K562 (cell line): Measurements from ENCODE around the gene NDUFAF4. TPM values are rescaled to one million over a fixed set of nuclear protein-coding genes. Genes with fewer than 3 reads are reported as not detected.

ENCODE experiments used
- ATAC-seq: fragments of 200-7000 bp; cut with Tn5 transposase; 3 replicates; pipeline ENCODE4 v1.9.1; 2020; ENCODE audit warnings: moderate library complexity
- BruUV-seq: library from RNA; stranded (reverse); fragments of 400-500 nt; replicated peaks from 2 replicates; lab custom pipeline; 2021; lab: Mats Ljungman, UMichigan
- CTCF ChIA-PET: fragments of 300-600 bp; formaldehyde crosslinking; extraction: SDS; loops from one replicate; lab custom pipeline; 2021; ENCODE audit warnings: low intra/inter-chr PET ratio; lab: Yijun Ruan, JAX
- POLR2A ChIA-PET: fragments of 300-600, 350-650 bp; sonication (Branson Sonifier 250); formaldehyde crosslinking; extraction: SDS; loops from one replicate; lab custom pipeline; 2021; ENCODE audit warnings: antibody characterized with exemption, inconsistent platforms; lab: Yijun Ruan, JAX
- DNase-seq, 4 experiments: peaks; one replicate each; pipeline versions ENCODE4 v3.0.0 to v3.0.0-alpha.2; 2011 to 2018; ENCODE audit warnings: low spot score in 3 of 4, mixed read lengths in 3 of 4; ENCODE audit errors: extremely low read depth in 1 of 4
- FAIRE-seq: peaks from 2 replicates; lab custom pipeline; 2011; peaks lifted over from hg19 to GRCh38; lab: Jason Lieb, UNC
- H2AFZ ChIP-seq: 2 replicates; pipeline ENCODE4 v1.6.0; 2011; ENCODE audit warnings: low read depth, low read length, control low read depth, inconsistent platforms
- H3K27ac ChIP-seq: fragments of 200-600 bp; 3 replicates; pipeline ENCODE4 v1.8.0; 2011; ENCODE audit warnings: low read depth, mild to moderate bottlenecking, control low read depth, inconsistent platforms, low read length, moderate library complexity, mixed read lengths; ENCODE audit errors: extremely low read depth
- H3K27me3 ChIP-seq, 2 experiments: fragments of 300-600 bp in 1 of 2; 2 replicates in 1 of 2; 3 replicates in 1 of 2; pipeline versions ENCODE4 v1.6.0 to v1.8.0; 2011; ENCODE audit warnings: inconsistent platforms in 2 of 2, low read length in 2 of 2, mild to moderate bottlenecking in 1 of 2, mixed read lengths in 1 of 2, moderate library complexity in 1 of 2; ENCODE audit not compliant: control insufficient read depth in 2 of 2, insufficient read depth in 2 of 2
- H3K36me3 ChIP-seq: fragments of 300-600 bp; 3 replicates; pipeline ENCODE4 v1.8.0; 2011; ENCODE audit warnings: mild to moderate bottlenecking, low read length, inconsistent platforms; ENCODE audit not compliant: control insufficient read depth, insufficient read depth
- H3K4me1 ChIP-seq, 2 experiments: fragments of 200-600 bp in 1 of 2; replicated peaks in 1 of 2; 2 replicates in 1 of 2; 3 replicates in 1 of 2; pipeline versions ENCODE4 v1.5.1 to v1.8.0; 2011; ENCODE audit warnings: inconsistent platforms in 2 of 2, low read length in 2 of 2, mild to moderate bottlenecking in 1 of 2, mixed read lengths in 1 of 2, moderate library complexity in 1 of 2; ENCODE audit not compliant: control insufficient read depth in 2 of 2, insufficient read depth in 2 of 2
- H3K4me2 ChIP-seq: 2 replicates; pipeline ENCODE4 v1.6.1; 2011; ENCODE audit warnings: low read length, control low read depth, inconsistent platforms, mixed read lengths; ENCODE audit not compliant: insufficient read depth
- H3K4me3 ChIP-seq: fragments of 200-600 bp; sonication (generic), shearing (Covaris generic); 2 replicates; pipeline ENCODE4 v1.5.1; 2016; ENCODE audit warnings: control low read depth, inconsistent platforms
- H3K79me2 ChIP-seq: fragments of 200-600 bp; 3 replicates; pipeline ENCODE4 v1.8.0; 2011; ENCODE audit warnings: low read length, inconsistent platforms; ENCODE audit not compliant: control insufficient read depth, insufficient read depth
- H3K9ac ChIP-seq, 2 experiments: 2 replicates each; pipeline versions ENCODE4 v1.6.0 to v1.6.1; 2011; ENCODE audit warnings: low read depth in 2 of 2, low read length in 2 of 2, control low read depth in 1 of 2, inconsistent platforms in 1 of 2, mild to moderate bottlenecking in 1 of 2, mixed read lengths in 1 of 2; ENCODE audit not compliant: insufficient read depth in 1 of 2
- H3K9me1 ChIP-seq: one replicate; pipeline ENCODE4 v1.6.0; 2011; ENCODE audit warnings: inconsistent platforms, mild to moderate bottlenecking, low read length, moderate library complexity; ENCODE audit not compliant: control insufficient read depth, insufficient read depth
- H3K9me3 ChIP-seq: replicated peaks from 2 replicates; pipeline ENCODE4 v1.5.1; 2011; ENCODE audit warnings: low read depth, low read length, inconsistent platforms; ENCODE audit not compliant: control insufficient read depth, insufficient read depth
- H4K20me1 ChIP-seq: replicated peaks from 2 replicates; pipeline ENCODE4 v1.6.1; 2011; ENCODE audit warnings: low read length, inconsistent platforms, mixed read lengths; ENCODE audit not compliant: control insufficient read depth, insufficient read depth
- JUNB ChIP-seq: fragments of 450-650 bp; formaldehyde crosslinking; conservative IDR thresholded peaks from 2 replicates; pipeline ENCODE4 v1.4.0; 2020; ENCODE audit warnings: mild to moderate bottlenecking
- NR2C2 ChIP-seq, 2 experiments: fragments of 200-800 bp in 1 of 2; sonication (Bioruptor generic) in 1 of 2; sonication (generic) in 1 of 2; formaldehyde crosslinking in 1 of 2; IDR thresholded peaks; 2 replicates each; pipeline versions ENCODE4 v1.6.1 to v1.8.0; 2016 to 2022; ENCODE audit warnings: mild to moderate bottlenecking in 1 of 2, missing compliant biosample characterization in 1 of 2, missing genetic modification characterization in 1 of 2, missing genetic modification reagents in 1 of 2
- SMARCE1 ChIP-seq: fragments of 450-650 bp; IDR thresholded peaks from 2 replicates; pipeline ENCODE4 v1.7.1; 2016; ENCODE audit warnings: mild to moderate bottlenecking
- U2AF1 ChIP-seq: fragments of 200-400 bp; formaldehyde crosslinking; optimal IDR thresholded peaks from 2 replicates; pipeline ENCODE3; 2017; ENCODE audit warnings: mild to moderate bottlenecking, low read depth, low read length, moderate library complexity
- ZNF121 ChIP-seq: sonication (generic); formaldehyde crosslinking; conservative IDR thresholded peaks from 2 replicates; pipeline ENCODE4 v1.8.0; 2022; ENCODE audit warnings: missing genetic modification reagents
- ZNF23 ChIP-seq: fragments of 250-450 bp; sonication (Bioruptor Pico); IDR thresholded peaks from 2 replicates; pipeline ENCODE4 v1.4.0; 2020; ENCODE audit warnings: mild to moderate bottlenecking
- WGBS: fragments of 100-300 bp; shearing (Covaris generic); methylation state at CpG from one replicate; pipeline ENCODE4 v1.1.6; 2016; ENCODE audit warnings: low coverage, mixed read lengths; ENCODE audit not compliant: insufficient coverage; ENCODE audit errors: missing lambda C conversion rate; 5-methylcytosine and 5-hydroxymethylcytosine counted together
- in situ Hi-C: fragments of 300-500 bp; cut with MboI; formaldehyde crosslinking; loops from 4 replicates; pipeline ENCODE4 v1.15.0; 2018; ENCODE audit warnings: inconsistent platforms, mixed read lengths
- intact Hi-C: fragments of 100-400 bp; cut with micrococcal nuclease; formaldehyde crosslinking; loops from 2 replicates; pipeline ENCODE4 v1.14.2; 2022
- polyA plus RNA-seq, 8 experiments: library from polyadenylated mRNA; depleted of rRNA in 4 of 8; stranded (reverse) in 5 of 8; unstranded in 3 of 8; fragments of >200 nt; fragmentation: Nextera tagmentation in 2 of 8; fragmentation: Illumina TruSeq in 1 of 8; extraction: Ambion mirVana in 2 of 8; extraction: Trizol in 1 of 8; gene quantifications; 2 replicates each; pipeline versions ENCODE4 v1.2.1 to v1.2.3, GENCODE V29; 2011 to 2014; ENCODE audit warnings: inconsistent platforms in 1 of 8, missing spikeins in 1 of 8
- total RNA-seq, 7 experiments: library from RNA; depleted of rRNA in 6 of 7; stranded (reverse); fragments of >200 nt in 6 of 7; fragmentation: Illumina TruSeq in 2 of 7; extraction: Trizol in 2 of 7; gene quantifications; 2 replicates each; pipeline versions ENCODE4 v1.2.1 to v1.2.3, GENCODE V29; 2011 to 2021; ENCODE audit warnings: low replicate concordance in 1 of 7
- TF ChIP-seq, protein P1 (sequence below): fragments of 450-650 bp; IDR thresholded peaks from 2 replicates; pipeline ENCODE4 v1.6.1; 2016; ENCODE audit warnings: low read depth, mild to moderate bottlenecking, moderate library complexity

Gene NDUFAF4
- total and polyA plus RNA-seq, 9 of the 15 experiments (the other 6 are each of a cell fraction or from before 2014, with no cell fraction given), result 45.0 to 418 (median 136) TPM

GRCh38 chr6:96913621-96914020, 15.9 kb upstream of the NDUFAF4 start:
- no peaks in the 10 kb centered on the region for H3K9me1 ChIP-seq
- ChIA-PET POLR2A (interaction anchor here (1.6 kb wide), 1 partner anchor 14 kb away, joined by 4 read pairs; no protein-coding TSS in a partner anchor), CTCF (no interaction called here)
- H3K4me1 ChIP-seq, result peaks cover 0 to 9% of the 10 kb centered on the region in 2 experiments; a peak in 3 of 5 replicates
- no peaks in the 10 kb centered on the region for H3K9me3 ChIP-seq
- no TSS peak for BruUV-seq
- H3K4me2 ChIP-seq, result no peak overlapping the region
- no peak overlapping the region for H3K27ac ChIP-seq
- H3K4me3 ChIP-seq, result no peak overlapping the region
- WGBS, result 28% methylated on average over 3 of the region's 3 CpGs
- H4K20me1 ChIP-seq, result no peaks in the 10 kb centered on the region
- DNase-seq (no peak), FAIRE-seq (no peak), ATAC-seq (no peak)
- in situ Hi-C loops, result no loop called here
- no peak overlapping the region for H3K9ac ChIP-seq
- TF ChIP-seq, protein P1, sequence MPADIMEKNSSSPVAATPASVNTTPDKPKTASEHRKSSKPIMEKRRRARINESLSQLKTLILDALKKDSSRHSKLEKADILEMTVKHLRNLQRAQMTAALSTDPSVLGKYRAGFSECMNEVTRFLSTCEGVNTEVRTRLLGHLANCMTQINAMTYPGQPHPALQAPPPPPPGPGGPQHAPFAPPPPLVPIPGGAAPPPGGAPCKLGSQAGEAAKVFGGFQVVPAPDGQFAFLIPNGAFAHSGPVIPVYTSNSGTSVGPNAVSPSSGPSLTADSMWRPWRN, result no peak
- TF ChIP-seq SMARCE1, result no peak
- TF ChIP-seq U2AF1, result no peak
- TF ChIP-seq ZNF121 (CRISPR knock-in tag), result no peak
- TF ChIP-seq JUNB (CRISPR knock-in tag), result no peak
- TF ChIP-seq NR2C2 (CRISPR knock-in tag; IDR thresholded peaks at IDR 0.05), result no peak
- TF ChIP-seq NR2C2 (tag; IDR thresholded peaks at IDR 0.05), result no peak
- no peak for TF ChIP-seq ZNF23 (CRISPR knock-in tag)
- TF ChIP-seq, all 486 proteins: peak for 0
- no peaks in the 10 kb centered on the region for H3K79me2 ChIP-seq
- no peak overlapping the region for H2AFZ ChIP-seq
- peaks cover 0 to 2% of the 10 kb centered on the region in 2 experiments; a peak in 1 of 5 replicates for H3K27me3 ChIP-seq
- no peaks in the 10 kb centered on the region for H3K36me3 ChIP-seq
- intact Hi-C loops, result no loop called here
